ENCODE data around the gene GPX3. TPM values are rescaled to one million over a fixed set of nuclear protein-coding genes. Genes with fewer than 3 reads are reported as not detected.

Gene GPX3
- total and polyA plus RNA-seq, 2 of the 13 experiments (the other 11 are each of a cell fraction or from before 2014, with no cell fraction given), result 33.8 to 1,892 TPM

DNA sequence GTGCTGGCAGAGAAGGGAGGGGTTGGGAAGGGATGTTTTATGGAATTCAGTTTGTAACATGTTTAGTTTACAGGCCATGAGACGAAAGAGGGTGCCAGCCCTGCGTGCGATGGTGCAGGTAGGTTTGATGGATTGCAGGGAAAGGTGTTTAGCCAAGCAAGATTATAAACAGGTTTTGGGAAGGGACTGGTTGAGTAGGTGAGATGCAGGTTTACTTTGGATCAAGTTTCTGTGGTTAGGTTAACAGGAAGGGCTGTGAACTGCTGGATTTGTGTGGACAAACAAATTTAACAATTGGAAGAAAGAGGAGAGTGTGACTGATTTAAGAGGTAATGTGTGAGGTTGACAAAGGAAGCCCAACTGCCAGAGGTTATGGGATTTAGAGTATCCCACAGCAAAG lies 32.6 kb upstream of the GPX3 start (continued):
- TF ChIP-seq, protein P1, sequence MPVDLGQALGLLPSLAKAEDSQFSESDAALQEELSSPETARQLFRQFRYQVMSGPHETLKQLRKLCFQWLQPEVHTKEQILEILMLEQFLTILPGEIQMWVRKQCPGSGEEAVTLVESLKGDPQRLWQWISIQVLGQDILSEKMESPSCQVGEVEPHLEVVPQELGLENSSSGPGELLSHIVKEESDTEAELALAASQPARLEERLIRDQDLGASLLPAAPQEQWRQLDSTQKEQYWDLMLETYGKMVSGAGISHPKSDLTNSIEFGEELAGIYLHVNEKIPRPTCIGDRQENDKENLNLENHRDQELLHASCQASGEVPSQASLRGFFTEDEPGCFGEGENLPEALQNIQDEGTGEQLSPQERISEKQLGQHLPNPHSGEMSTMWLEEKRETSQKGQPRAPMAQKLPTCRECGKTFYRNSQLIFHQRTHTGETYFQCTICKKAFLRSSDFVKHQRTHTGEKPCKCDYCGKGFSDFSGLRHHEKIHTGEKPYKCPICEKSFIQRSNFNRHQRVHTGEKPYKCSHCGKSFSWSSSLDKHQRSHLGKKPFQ (CRISPR knock-in tag; IDR thresholded peaks at IDR 0.05; ENCODE audit: insufficient replicate concordance), result no peak
- TF ChIP-seq MEIS1 (CRISPR knock-in tag; IDR thresholded peaks at IDR 0.05; ENCODE audit: borderline replicate concordance) (no peak), MEIS2 (CRISPR knock-in tag; IDR thresholded peaks at IDR 0.05) (no peak)
- TF ChIP-seq, protein P2, sequence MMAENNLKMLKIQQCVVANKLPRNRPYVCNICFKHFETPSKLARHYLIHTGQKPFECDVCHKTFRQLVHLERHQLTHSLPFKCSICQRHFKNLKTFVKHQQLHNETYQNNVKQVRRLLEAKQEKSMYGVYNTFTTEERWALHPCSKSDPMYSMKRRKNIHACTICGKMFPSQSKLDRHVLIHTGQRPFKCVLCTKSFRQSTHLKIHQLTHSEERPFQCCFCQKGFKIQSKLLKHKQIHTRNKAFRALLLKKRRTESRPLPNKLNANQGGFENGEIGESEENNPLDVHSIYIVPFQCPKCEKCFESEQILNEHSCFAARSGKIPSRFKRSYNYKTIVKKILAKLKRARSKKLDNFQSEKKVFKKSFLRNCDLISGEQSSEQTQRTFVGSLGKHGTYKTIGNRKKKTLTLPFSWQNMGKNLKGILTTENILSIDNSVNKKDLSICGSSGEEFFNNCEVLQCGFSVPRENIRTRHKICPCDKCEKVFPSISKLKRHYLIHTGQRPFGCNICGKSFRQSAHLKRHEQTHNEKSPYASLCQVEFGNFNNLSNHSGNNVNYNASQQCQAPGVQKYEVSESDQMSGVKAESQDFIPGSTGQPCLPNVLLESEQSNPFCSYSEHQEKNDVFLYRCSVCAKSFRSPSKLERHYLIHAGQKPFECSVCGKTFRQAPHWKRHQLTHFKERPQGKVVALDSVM (CRISPR knock-in tag; IDR thresholded peaks at IDR 0.05), result no peak

DNA sequence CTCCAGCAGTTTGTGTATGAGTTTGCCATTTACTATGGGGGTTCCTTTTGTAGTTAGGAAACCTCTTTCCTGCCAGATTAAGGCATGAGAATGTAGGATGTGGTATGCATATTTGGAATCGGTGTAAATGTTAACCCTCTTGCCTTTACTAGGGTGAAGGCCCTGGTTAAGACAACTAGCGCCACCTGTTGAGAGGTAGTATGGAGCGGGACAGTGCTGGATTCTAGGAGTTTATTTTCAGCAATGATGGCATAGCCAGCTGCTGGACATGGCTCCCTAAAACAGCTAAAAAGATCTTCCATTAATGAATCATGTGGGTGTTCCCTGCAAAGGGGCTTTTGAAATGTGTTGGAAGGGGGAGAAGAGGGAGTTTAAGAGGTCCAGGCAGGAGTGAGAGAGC lies 30.7 kb upstream of the GPX3 start:
- in situ Hi-C loops (cut with HindIII; ENCODE audit: extremely low pct_ligation_motif_present, low pct_unique_long_range_greater_than_20kb), result no loop called here
- ChIA-PET POLR2A (no interaction called here), CTCF (ENCODE audit: low intra/inter-chr PET ratio, low total read pairs) (interaction anchor here (0.9 kb wide), 1 partner anchor 189 kb away, joined by 3 read pairs; no protein-coding TSS in a partner anchor)
- H3K4me2 ChIP-seq (ENCODE audit: low read depth, low read length), result no peak overlapping the region
- 23% methylated on average over 3 of the region's 3 CpGs for WGBS (ENCODE audit: low lambda C conversion rate)
- peaks cover 30% of the 10 kb centered on the region for H3K4me1 ChIP-seq (ENCODE audit: insufficient read depth, low read length)
- no peak overlapping the region for H3K9ac ChIP-seq (ENCODE audit: insufficient read depth, low read depth, low read length)
- H3K79me2 ChIP-seq (ENCODE audit: insufficient read depth, low read length), result no peaks in the 10 kb centered on the region
- peaks cover 0 to 3% of the 10 kb centered on the region in 2 experiments; a peak in 3 of 5 replicates for H3K27me3 ChIP-seq (ENCODE audit: control insufficient read depth in 1 of 2, insufficient read depth in 2 of 2, low read length in 2 of 2)
- DNase-seq (ENCODE audit: low spot score) (no peak), ATAC-seq (peak; percentile 72), FAIRE-seq (no peak)
- H2AFZ ChIP-seq (ENCODE audit: low read length), result no peak overlapping the region
- no peaks in the 10 kb centered on the region for H3K36me3 ChIP-seq (replicated peaks in 1 of 2; ENCODE audit: control insufficient read depth in 1 of 2, insufficient read depth in 2 of 2, low read length in 2 of 2)
- BruUV-seq (replicated peaks), result no TSS peak
- no peaks in the 10 kb centered on the region for H3K9me3 ChIP-seq (ENCODE audit: low read length)
- no peaks in the 10 kb centered on the region for H4K20me1 ChIP-seq (ENCODE audit: insufficient read depth, low read length)
- intact Hi-C loops (cut with micrococcal nuclease; ENCODE audit: unreplicated experiment), result loop anchor here (5.0 kb wide), 1 partner anchor 187 kb away; no protein-coding TSS in a partner anchor
- no peak overlapping the region for H3K27ac ChIP-seq (ENCODE audit: extremely low read length, insufficient read depth, low read length)
- H3K4me3 ChIP-seq (replicated peaks in 1 of 3; ENCODE audit: insufficient read depth in 1 of 3, low read depth in 2 of 3, low read length in 3 of 3), result no peak overlapping the region
- TF ChIP-seq, protein P3, sequence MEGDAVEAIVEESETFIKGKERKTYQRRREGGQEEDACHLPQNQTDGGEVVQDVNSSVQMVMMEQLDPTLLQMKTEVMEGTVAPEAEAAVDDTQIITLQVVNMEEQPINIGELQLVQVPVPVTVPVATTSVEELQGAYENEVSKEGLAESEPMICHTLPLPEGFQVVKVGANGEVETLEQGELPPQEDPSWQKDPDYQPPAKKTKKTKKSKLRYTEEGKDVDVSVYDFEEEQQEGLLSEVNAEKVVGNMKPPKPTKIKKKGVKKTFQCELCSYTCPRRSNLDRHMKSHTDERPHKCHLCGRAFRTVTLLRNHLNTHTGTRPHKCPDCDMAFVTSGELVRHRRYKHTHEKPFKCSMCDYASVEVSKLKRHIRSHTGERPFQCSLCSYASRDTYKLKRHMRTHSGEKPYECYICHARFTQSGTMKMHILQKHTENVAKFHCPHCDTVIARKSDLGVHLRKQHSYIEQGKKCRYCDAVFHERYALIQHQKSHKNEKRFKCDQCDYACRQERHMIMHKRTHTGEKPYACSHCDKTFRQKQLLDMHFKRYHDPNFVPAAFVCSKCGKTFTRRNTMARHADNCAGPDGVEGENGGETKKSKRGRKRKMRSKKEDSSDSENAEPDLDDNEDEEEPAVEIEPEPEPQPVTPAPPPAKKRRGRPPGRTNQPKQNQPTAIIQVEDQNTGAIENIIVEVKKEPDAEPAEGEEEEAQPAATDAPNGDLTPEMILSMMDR (CRISPR knock-in tag; IDR thresholded peaks at IDR 0.05), result peak; percentile 62
- TF ChIP-seq, protein P4, sequence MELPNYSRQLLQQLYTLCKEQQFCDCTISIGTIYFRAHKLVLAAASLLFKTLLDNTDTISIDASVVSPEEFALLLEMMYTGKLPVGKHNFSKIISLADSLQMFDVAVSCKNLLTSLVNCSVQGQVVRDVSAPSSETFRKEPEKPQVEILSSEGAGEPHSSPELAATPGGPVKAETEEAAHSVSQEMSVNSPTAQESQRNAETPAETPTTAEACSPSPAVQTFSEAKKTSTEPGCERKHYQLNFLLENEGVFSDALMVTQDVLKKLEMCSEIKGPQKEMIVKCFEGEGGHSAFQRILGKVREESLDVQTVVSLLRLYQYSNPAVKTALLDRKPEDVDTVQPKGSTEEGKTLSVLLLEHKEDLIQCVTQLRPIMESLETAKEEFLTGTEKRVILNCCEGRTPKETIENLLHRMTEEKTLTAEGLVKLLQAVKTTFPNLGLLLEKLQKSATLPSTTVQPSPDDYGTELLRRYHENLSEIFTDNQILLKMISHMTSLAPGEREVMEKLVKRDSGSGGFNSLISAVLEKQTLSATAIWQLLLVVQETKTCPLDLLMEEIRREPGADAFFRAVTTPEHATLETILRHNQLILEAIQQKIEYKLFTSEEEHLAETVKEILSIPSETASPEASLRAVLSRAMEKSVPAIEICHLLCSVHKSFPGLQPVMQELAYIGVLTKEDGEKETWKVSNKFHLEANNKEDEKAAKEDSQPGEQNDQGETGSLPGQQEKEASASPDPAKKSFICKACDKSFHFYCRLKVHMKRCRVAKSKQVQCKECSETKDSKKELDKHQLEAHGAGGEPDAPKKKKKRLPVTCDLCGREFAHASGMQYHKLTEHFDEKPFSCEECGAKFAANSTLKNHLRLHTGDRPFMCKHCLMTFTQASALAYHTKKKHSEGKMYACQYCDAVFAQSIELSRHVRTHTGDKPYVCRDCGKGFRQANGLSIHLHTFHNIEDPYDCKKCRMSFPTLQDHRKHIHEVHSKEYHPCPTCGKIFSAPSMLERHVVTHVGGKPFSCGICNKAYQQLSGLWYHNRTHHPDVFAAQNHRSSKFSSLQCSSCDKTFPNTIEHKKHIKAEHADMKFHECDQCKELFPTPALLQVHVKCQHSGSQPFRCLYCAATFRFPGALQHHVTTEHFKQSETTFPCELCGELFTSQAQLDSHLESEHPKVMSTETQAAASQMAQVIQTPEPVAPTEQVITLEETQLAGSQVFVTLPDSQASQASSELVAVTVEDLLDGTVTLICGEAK (IDR thresholded peaks at IDR 0.05), result no peak
- TF ChIP-seq, protein P4 (CRISPR knock-in tag; IDR thresholded peaks at IDR 0.05), result no peak
- peak; percentile 61 for TF ChIP-seq STAG1 (CRISPR knock-in tag; IDR thresholded peaks at IDR 0.05)
